ENCODE results near the gene LYSET.
"Not testable (repeated sequence)": the region's sequence is repeated elsewhere in the genome, so short reads cannot be mapped to it uniquely, and the experiment has no call there.

LYSET gene

GRCh38 chr14:93148979-93149378 lies 36.1 kb upstream of the LYSET start:
- no peak for TF ChIP-seq CTCF (conservative IDR thresholded peaks at IDR 0.05)
- no peak overlapping the region for H3K27ac ChIP-seq

DNA sequence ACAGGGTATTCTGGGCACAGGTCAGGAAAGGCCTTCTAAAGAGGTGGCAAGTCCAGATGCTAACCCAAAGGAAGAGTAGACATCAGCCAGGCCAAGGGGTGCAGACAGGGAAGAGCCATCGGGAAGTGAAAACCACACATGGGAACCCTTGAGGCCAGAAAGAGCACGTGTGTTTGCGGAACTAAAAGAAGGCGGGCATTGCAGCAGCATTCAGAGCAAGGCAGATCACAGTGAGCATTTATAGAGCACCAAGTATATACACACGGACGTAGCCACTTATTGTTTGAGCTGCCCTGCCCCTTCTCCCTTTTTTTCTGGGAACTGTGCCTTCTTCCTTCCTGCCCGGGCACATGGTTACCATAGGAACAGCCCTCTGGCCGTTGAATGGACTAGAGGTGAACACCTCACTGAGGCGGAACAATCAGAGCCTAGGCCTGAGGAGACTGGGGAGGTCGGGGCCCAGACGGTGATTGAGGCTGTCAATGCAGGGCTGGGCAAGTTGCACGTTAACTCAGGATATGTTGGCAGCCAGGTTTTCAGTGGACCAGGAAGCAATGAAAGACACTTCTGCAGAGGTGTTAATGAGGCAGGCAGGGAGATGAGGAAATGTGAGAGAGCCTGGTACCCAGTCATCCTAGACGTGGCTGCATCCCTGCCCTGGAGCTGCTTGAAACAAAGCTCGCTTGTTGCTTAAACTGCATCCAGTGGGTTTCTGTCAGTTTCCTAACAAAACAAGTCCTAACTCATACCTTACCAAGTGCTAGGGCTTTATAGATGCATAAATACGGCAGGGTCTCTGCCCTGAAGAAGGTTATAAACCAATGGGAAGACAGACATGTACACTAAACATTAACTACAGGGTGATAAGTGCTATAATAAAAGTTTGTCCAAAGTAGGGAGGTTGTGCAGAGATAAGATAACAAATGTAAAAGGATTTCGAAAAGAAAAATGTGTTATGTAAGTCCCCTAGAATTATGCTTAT lies 34.6 kb upstream of the LYSET start:
- no peak for TF ChIP-seq CTCF (conservative IDR thresholded peaks at IDR 0.05)
- H3K27ac ChIP-seq = no peak overlapping the region

DNA sequence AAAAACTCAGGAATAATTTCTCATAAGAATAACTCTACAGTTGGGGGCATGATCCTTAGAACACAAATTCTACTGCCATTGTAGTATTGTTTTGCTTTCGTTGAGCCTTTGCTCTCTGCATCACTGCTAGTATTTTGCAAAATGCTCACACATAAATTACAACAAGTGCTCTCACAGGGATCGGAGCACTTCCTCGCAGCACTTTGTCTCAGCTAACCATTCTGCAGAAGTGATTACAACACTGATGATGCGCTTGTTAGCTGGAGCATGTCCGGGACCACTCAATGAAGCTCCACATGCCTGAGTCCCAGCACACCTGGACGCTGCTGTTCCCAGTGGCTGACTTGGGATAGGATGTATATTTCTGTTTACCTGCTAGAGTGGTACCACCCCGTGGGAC lies 32.0 kb upstream of the LYSET start:
- TF ChIP-seq CTCF (conservative IDR thresholded peaks at IDR 0.05) = no peak
- H3K27ac ChIP-seq = no peak overlapping the region

DNA sequence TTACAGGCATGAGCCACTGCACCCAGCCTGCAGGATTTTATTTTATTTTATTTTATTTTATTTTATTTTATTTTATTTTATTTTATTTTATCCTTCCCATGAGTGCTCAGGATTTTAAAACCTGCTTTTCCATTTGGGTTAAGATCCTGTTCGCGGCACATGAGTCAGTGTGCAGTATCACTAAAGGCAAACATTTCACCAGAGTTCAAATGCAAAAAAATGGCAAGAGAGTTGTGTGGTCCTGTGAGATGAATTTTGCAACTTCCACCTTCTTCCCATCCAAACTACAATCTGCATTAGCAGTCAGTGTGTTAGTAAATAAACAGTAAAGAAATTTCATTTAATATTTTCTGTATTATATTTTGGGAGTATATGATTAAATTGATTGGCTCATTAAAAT lies 29.4 kb upstream of the LYSET start:
- no peak for TF ChIP-seq CTCF (conservative IDR thresholded peaks at IDR 0.05)
- no peak overlapping the region for H3K27ac ChIP-seq

DNA sequence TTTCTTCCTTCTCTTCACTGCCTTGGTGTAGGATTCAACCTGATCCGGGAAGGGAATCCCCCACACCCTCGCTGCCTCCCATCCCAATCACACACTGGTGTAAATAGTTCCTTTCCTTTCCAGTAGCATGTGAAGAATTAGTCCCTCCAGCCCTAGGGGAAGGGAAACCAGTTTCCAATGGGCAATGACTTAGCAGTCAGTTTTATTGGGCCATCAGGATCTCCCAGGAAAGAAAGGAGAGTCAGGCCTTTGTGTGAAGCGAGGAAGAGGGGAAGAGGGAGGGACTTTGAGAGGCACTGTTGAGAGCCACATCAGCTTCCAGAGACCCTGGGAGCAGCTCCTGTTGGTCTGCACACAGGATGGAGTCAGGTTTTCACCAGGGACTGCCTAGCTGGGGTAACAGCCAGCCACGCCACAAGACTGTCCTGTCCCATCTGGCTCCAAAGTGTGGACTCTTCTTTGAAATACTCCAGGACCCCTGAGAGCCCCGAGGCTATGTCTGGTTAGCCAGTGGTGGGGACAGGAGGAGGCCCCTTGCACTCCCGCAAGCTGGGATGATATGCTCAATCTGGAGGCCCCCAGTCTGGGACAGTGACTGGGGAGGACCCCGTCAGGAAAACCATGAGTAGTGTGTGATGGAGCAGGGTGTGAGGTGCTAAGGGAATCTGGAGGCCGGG lies 28.3 kb upstream of the LYSET start:
- TF ChIP-seq CTCF (conservative IDR thresholded peaks at IDR 0.05) = no peak
- no peak overlapping the region for H3K27ac ChIP-seq

- not testable (repeated sequence) for H3K27ac ChIP-seq
Measured at GRCh38 chr14:93158349-93158748, 26.8 kb upstream of the LYSET start.

GRCh38 chr14:93159625-93160352 lies 25.3 kb upstream of the LYSET start:
- not testable (repeated sequence) for H3K27ac ChIP-seq

DNA sequence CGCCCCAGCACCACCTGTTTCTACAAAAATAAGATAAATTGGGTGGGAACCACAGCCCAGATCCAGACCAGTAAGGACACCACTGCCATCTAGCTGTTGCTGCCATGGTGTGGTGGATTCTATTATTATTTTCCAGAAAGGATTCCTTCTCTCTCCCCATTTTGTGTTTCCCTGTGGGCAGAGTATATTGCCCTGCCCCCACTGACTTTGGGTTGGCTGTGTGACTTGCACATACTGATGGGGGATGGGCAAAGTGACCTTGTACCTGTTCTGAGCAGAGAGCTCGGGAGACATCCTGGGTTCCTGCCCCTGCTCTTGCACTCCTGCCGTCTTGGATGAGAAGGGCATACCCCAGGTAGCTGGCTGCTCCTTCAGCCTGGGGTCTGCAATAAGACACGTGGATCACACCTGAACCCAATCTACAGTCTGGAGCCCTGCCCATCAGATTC lies 24.7 kb upstream of the LYSET start:
- no peak overlapping the region for H3K27ac ChIP-seq
- TF ChIP-seq CTCF (conservative IDR thresholded peaks at IDR 0.05) = peak; percentile 79
